Measurements from ENCODE around the gene SPC25. TPM values are rescaled to one million over a fixed set of nuclear protein-coding genes. Genes with fewer than 3 reads are reported as not detected.

SPC25 gene
- total RNA-seq, 1 donor from 2014 or later = 5.6 TPM

GRCh38 chr2:168858146-168858545 lies 32.1 kb downstream of the SPC25 start:
- no peaks in the 10 kb centered on the region for H3K4me1 Mint-ChIP-seq (ENCODE audit: unreplicated experiment)
- TF ChIP-seq CTCF (IDR thresholded peaks at IDR 0.05) = no peak
- H3K27me3 Mint-ChIP-seq (ENCODE audit: unreplicated experiment) = no peaks in the 10 kb centered on the region
- H3K36me3 Mint-ChIP-seq (ENCODE audit: unreplicated experiment) = no peaks in the 10 kb centered on the region
- H3K4me3 Mint-ChIP-seq (ENCODE audit: unreplicated experiment) = no peak overlapping the region
- H3K27ac Mint-ChIP-seq (ENCODE audit: unreplicated experiment) = no peak overlapping the region
- no peaks in the 10 kb centered on the region for H3K9me3 Mint-ChIP-seq (ENCODE audit: unreplicated experiment)
- no peak for DNase-seq (ENCODE audit: extremely low spot score, unreplicated experiment)

- Mint-ChIP-seq H3K4me1 (ENCODE audit: unreplicated experiment) (no peaks in the 10 kb centered on the region), H3K9me3 (ENCODE audit: unreplicated experiment) (no peaks in the 10 kb centered on the region), H3K36me3 (ENCODE audit: unreplicated experiment) (no peaks in the 10 kb centered on the region), H3K27me3 (ENCODE audit: unreplicated experiment) (no peaks in the 10 kb centered on the region), H3K27ac (ENCODE audit: unreplicated experiment) (no peak overlapping the region), H3K4me3 (ENCODE audit: unreplicated experiment) (no peak overlapping the region)
- TF ChIP-seq CTCF (IDR thresholded peaks at IDR 0.05) = no peak
- no peak for DNase-seq (ENCODE audit: extremely low spot score, unreplicated experiment)
Observed at GRCh38 chr2:168855601-168856000, 34.6 kb downstream of the SPC25 start.

- Mint-ChIP-seq H3K36me3 (ENCODE audit: unreplicated experiment) (no peaks in the 10 kb centered on the region), H3K9me3 (ENCODE audit: unreplicated experiment) (no peaks in the 10 kb centered on the region), H3K4me3 (ENCODE audit: unreplicated experiment) (no peak overlapping the region), H3K27me3 (ENCODE audit: unreplicated experiment) (no peaks in the 10 kb centered on the region), H3K27ac (ENCODE audit: unreplicated experiment) (no peak overlapping the region), H3K4me1 (ENCODE audit: unreplicated experiment) (peaks cover 4% of the 10 kb centered on the region)
- no peak for TF ChIP-seq CTCF (IDR thresholded peaks at IDR 0.05)
- no peak for DNase-seq (ENCODE audit: extremely low spot score, unreplicated experiment)
Observed at GRCh38 chr2:168854651-168855050, 35.6 kb downstream of the SPC25 start.

GRCh38 chr2:168853471-168853870 lies 36.8 kb downstream of the SPC25 start:
- Mint-ChIP-seq H3K9me3 (ENCODE audit: unreplicated experiment) (no peaks in the 10 kb centered on the region), H3K27me3 (ENCODE audit: unreplicated experiment) (no peaks in the 10 kb centered on the region), H3K4me1 (ENCODE audit: unreplicated experiment) (peaks cover 5% of the 10 kb centered on the region), H3K27ac (ENCODE audit: unreplicated experiment) (no peak overlapping the region), H3K36me3 (ENCODE audit: unreplicated experiment) (no peaks in the 10 kb centered on the region), H3K4me3 (ENCODE audit: unreplicated experiment) (no peak overlapping the region)
- TF ChIP-seq CTCF (IDR thresholded peaks at IDR 0.05) = no peak
- DNase-seq (ENCODE audit: extremely low spot score, unreplicated experiment) = no peak

- peaks cover 5% of the 10 kb centered on the region for H3K4me1 Mint-ChIP-seq (ENCODE audit: unreplicated experiment)
- no peak for DNase-seq (ENCODE audit: extremely low spot score, unreplicated experiment)
- H3K27ac Mint-ChIP-seq (ENCODE audit: unreplicated experiment) = no peak overlapping the region
- H3K9me3 Mint-ChIP-seq (ENCODE audit: unreplicated experiment) = no peaks in the 10 kb centered on the region
- H3K4me3 Mint-ChIP-seq (ENCODE audit: unreplicated experiment) = no peak overlapping the region
- H3K27me3 Mint-ChIP-seq (ENCODE audit: unreplicated experiment) = no peaks in the 10 kb centered on the region
- no peaks in the 10 kb centered on the region for H3K36me3 Mint-ChIP-seq (ENCODE audit: unreplicated experiment)
- TF ChIP-seq CTCF (IDR thresholded peaks at IDR 0.05) = no peak
Observed at GRCh38 chr2:168852481-168852880, 37.7 kb downstream of the SPC25 start.

All from osteocyte (in vitro differentiated cells).